ENCODE measurements around the gene SMC1B.
"Not testable (repeated sequence)": the region's sequence is repeated elsewhere in the genome, so short reads cannot be mapped to it uniquely, and the experiment has no call there.

The SMC1B gene

GRCh38 chr22:45344334-45344733, 69.1 kb downstream of the SMC1B start:
- DNase-seq = no peak

GRCh38 chr22:45343143-45343542, 70.3 kb downstream of the SMC1B start:
- no peak for DNase-seq

- no peak for DNase-seq
These were observed 71.9 kb downstream of the SMC1B start for GRCh38 chr22:45341498-45341897.

GRCh38 chr22:45340323-45340722, 73.1 kb downstream of the SMC1B start:
- DNase-seq = no peak

- no peak for DNase-seq
These were observed 74.6 kb downstream of the SMC1B start for GRCh38 chr22:45338795-45339194.

GRCh38 chr22:45337536-45337935, 75.9 kb downstream of the SMC1B start:
- DNase-seq = no peak

- DNase-seq = peak; percentile 82
These were observed 76.4 kb downstream of the SMC1B start for GRCh38 chr22:45336971-45337431.

- DNase-seq = peak; percentile 64
These were observed 77.4 kb downstream of the SMC1B start for GRCh38 chr22:45335854-45336522.

- DNase-seq = peak; percentile 64
These were observed 78.2 kb downstream of the SMC1B start for GRCh38 chr22:45335021-45335818.

- peak; percentile 94 for DNase-seq
These were observed 78.9 kb downstream of the SMC1B start for GRCh38 chr22:45334528-45334927.

- DNase-seq = peak; percentile 42
These were observed 79.3 kb downstream of the SMC1B start for GRCh38 chr22:45334068-45334467.

GRCh38 chr22:45332001-45332400, 81.4 kb downstream of the SMC1B start:
- DNase-seq = no peak

GRCh38 chr22:45331486-45331885, 81.9 kb downstream of the SMC1B start:
- no peak for DNase-seq

GRCh38 chr22:45330548-45330947, 82.9 kb downstream of the SMC1B start:
- no peak for DNase-seq

GRCh38 chr22:45329530-45329936, 83.9 kb downstream of the SMC1B start:
- peak; percentile 96 for DNase-seq

- DNase-seq = peak; percentile 95
These were observed 84.4 kb downstream of the SMC1B start for GRCh38 chr22:45328822-45329529.

- DNase-seq = not testable (repeated sequence)
These were observed 85.1 kb downstream of the SMC1B start for GRCh38 chr22:45328261-45328660.

GRCh38 chr22:45324311-45324711, 89.1 kb downstream of the SMC1B start:
- DNase-seq = no peak

- no peak for DNase-seq
These were observed 89.7 kb downstream of the SMC1B start for GRCh38 chr22:45323695-45324094.

- DNase-seq = no peak
These were observed 90.4 kb downstream of the SMC1B start for GRCh38 chr22:45322873-45323525.

- no peak for DNase-seq
These were observed 91.6 kb downstream of the SMC1B start for GRCh38 chr22:45321827-45322226.

GRCh38 chr22:45320357-45320976, 92.9 kb downstream of the SMC1B start:
- DNase-seq = no peak

- no peak for DNase-seq
These were observed 94.1 kb downstream of the SMC1B start for GRCh38 chr22:45319324-45319685.
